Heart left ventricle (tissue), 13 donors: ENCODE results near the gene CTSH.

Experiments
- CTCF ChIP-seq, 12 donors: fragments of 200-600 bp; sonication (generic) in 4 of 12; IDR thresholded peaks; one replicate each; pipeline versions ENCODE4 v1.5.0 to v1.8.0; 2018 to 2022; ENCODE audit warnings: antibody characterized with exemption in 12 of 12, mild to moderate bottlenecking in 5 of 12
- POLR2A ChIP-seq, 2 donors: fragments of 450-650 bp; IDR thresholded peaks; one replicate each; pipeline ENCODE4 v1.6.1; 2017; ENCODE audit warnings: antibody characterized with exemption in 2 of 2, mild to moderate bottlenecking in 2 of 2, moderate library complexity in 2 of 2
- donor health status: ischemic (EF 13 %, LVEDD 7.1; RV severe dilation, severe dysfunction).
- donor health status: DM: no; HTN: yes; CAD: no.
- donor health status: DM: no; HTN: no; CAD: no.
- donor health status: ischemic (EF 25% LVEDD 6.9; RV normal size, moderate dysfunction).
- donor health status: ischemic (EF 25% LVEDD 5.7; RV mildly dilated, moderate dysfunction).
- donor health status: ischemic (EF 35%, LVEDD 5.7; RV mildly dilated, moderate dysfunction).
- donor health status: nonischemic (EF 11% LVEDD 7.7; RV severe dilation, severe dysfunction).
- donor health status: DM: yes; HTN: yes; CAD: no.
- donor health status: PGD.
- donor health status: ischemic (EF 29% LVEDD 5.4; RV normal size, mild dysfunction).
- donor health status: nonischemic (EF 23%, LVEDD 6.1; RV moderate dilation, normal function).

- TF ChIP-seq POLR2A (IDR thresholded peaks at IDR 0.05) (no peak), CTCF (IDR thresholded peaks at IDR 0.05) (no peak)
These were observed 23.9 kb upstream of the CTSH start for GRCh38 chr15:78968539-78969271.
